Glomerular visceral epithelial cell (primary cell): ENCODE results near the gene MAFG.
A peak's percentile ranks its signal among the peaks of the same experiment; 100 is the strongest.
"Not testable (repeated sequence)": the region's sequence is repeated elsewhere in the genome, so short reads cannot be mapped to it uniquely, and the experiment has no call there.

Experiments
- DNase-seq: peaks from one replicate; pipeline ENCODE4 v3.0.0-alpha.2; 2016; ENCODE audit errors: extremely low spot score

MAFG gene

DNA sequence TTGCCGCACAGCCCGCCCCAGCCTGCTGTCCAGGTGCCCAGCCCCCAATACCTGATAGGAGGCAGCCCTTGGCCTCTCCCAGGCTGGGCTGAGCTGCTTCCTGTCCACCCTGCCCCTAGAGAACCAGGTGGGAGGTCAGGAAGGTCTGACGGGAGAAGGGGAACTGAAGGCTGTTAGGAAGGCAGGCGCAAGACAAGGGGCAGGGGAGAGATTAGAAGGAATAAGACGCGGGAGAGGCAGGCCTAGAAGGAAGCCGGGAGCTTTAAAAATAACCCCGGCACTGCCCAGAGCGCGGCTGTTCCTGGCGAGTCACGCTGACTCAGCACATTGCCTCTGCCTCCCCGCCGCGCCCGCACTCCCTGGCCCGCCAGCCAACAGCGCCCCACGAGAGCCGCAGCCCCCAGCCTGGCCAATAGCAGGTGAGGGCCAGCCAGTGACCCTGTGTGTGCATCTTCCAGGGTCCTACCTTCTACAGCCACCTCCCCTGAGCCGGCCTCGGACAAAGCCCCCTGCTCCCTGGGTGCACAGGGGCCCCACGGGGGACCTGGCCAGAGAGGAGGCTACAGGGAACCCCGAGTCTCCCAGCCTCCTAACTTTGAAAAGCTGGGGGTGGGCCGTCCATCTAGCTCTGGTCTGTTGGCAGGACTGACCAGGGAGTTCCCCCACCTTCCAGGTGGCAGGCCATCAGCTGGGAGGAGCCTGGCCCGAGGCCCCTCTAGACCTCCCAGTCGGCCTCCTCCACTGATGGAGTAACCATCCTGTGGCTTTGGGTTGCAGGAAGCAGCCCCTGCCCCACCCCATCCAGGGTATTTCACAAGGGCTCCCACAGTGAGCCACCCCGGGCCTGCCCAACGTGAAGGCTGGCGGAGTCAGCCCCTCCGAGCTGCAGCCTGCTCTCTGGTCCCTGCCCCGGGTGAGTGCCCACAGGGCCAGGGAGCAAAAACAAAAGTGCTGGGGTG is 4.0 kb downstream of the MAFG start:
- peak; percentile 83 for DNase-seq

GRCh38 chr17:81922566-81923301 is 4.8 kb downstream of the MAFG start:
- no peak for DNase-seq

- no peak for DNase-seq
Observed at GRCh38 chr17:81921996-81922565, 5.5 kb downstream of the MAFG start.

DNA sequence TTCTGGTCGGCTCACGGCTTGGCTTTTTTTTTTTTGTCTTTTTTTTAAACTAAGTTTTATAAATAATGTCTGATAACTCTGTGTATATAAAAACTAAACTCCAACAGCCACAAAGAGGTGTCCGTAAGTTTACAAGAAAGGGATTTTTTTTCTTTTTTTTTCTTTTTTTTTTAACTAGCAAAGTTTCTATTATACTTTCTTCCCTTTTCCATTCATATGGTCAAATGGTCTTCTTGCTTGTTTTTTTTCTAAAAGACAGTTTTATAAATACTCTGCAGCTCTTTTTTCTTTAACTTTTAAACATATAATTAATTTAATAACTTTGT is 6.0 kb downstream of the MAFG start:
- no peak for DNase-seq

GRCh38 chr17:81920612-81921536 is 6.7 kb downstream of the MAFG start:
- no peak for DNase-seq

GRCh38 chr17:81918832-81919545 is 8.5 kb downstream of the MAFG start:
- no peak for DNase-seq

DNA sequence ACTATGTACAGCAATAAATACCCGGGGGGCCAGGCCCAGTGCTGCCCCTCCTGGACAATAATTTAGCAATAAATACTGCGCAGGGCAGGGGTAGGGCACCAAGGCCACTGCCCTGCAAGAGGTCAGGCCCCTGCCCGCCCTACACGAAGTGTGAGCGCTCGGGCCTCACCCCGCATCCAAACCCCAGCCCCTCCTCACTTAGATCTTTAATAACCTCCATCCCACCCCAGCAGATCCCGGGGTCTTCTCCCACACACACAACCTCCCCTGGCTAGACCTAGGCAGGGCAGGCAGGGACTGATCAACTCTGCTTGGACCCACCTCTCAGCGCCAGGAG is 9.2 kb downstream of the MAFG start:
- not testable (repeated sequence) for DNase-seq

- DNase-seq, result peak; percentile 85
Observed at GRCh38 chr17:81917565-81918332, 9.8 kb downstream of the MAFG start, which contains the start of gene SIRT7. Gene SIRT7, minus strand, starts transcription at chr17:81918176. Its CDS starts 45 bp downstream, at chr17:81918131.

GRCh38 chr17:81916234-81917001 is 11.1 kb downstream of the MAFG start:
- DNase-seq, result peak; percentile 72

DNA sequence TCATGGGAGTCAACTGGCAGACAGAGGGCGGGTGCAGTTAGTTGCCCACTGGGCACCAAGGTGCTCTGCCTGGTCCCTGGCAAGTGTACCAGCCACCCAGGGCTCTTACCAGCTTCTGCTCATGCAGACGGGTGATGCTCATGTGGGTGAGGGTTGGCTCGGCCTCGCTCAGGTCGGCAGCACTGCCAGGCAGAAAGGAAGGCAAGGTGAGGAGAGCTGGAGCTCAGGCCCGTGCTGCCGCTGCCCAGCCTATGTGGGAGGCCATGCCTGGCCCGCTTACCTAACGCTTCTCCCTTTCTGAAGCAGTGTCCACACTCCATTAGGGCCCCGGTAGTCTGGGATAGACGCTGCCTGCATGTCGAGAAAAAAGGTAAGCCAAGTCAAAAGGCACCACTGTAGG is 12.2 kb downstream of the MAFG start:
- DNase-seq, result no peak

GRCh38 chr17:81914103-81914850 is 13.3 kb downstream of the MAFG start:
- DNase-seq, result no peak

DNA sequence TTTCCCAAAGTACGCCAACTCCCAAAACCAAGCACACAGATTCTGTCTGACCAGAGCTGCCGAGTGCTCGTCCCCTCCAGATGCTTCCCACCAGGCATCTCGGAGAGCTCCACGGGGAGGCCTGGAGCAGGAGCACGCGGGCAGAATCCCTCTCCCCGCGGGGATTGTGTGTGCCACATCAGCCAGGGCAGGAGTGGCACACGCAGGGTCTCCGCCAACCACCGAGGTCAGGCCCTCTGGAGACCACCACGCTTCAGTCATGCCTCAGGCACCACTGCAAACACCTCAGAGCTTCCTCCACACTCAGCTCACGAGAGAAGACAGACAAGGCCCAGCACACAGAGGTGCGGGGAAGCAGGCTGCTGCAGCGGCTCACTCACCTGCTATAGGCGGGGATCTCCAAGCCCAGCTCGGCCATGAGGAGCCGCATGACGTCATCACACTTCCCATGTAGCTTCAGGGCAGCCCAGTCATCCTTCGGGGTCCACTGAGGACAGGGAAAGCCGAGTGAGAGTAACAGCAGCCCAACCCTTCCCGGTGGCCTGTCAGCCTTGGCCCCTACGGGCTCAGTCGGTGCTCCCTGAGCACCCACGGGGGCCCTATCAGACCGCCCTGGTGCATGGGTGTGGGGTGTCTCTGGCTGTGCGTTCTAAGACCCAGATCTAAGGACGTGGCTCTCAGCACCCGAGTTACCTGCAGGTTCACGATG is 14.0 kb downstream of the MAFG start:
- DNase-seq, result no peak

DNA sequence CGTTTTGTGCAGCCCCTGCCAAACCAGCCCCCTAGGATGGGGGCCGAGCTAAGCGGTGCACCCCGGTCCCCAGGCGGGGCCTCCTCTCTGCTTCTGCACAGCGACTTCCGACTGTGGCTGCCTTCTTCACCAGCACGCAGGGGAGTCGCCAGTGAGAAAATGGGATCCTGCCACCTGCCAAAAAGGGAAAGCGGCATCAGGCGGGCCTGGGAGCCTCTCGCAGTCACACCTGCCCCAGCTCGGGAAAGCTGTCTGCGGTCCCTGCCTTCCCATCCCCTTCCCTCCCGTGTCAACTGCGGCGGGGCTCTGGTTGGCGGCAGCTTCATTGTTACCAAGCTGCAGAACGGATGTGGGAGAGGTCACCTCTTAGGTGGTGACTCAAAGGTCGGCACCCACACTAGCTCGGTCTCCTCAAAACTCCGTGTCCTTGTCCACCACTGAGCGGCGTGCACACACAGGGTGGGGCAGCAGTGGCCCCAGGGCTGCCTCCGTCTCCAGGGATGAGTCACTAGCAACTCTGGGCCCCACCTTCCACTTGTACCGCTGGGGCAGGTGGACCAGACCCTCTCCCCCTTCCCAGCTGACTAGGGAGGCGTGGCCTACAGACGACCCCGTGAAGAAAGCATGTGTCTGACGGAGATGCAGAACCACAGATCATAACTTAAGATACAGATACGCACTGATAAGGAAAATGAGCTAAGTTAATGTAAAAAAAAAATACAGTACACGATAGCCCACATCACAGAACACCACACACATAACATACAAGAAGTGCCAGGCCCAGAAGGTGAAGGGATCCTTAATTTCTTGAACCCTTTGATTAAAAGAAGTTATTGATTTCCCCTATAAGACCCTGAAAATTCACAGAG is 14.9 kb downstream of the MAFG start:
- no peak for DNase-seq

- DNase-seq, result no peak
Observed at GRCh38 chr17:81911969-81912368, 15.6 kb downstream of the MAFG start.

- DNase-seq, result peak; percentile 90
Observed at GRCh38 chr17:81911277-81911961, 16.1 kb downstream of the MAFG start, which contains the start of gene PCYT2. Gene PCYT2, minus strand, starts transcription at chr17:81911399. Its CDS starts 44 bp downstream, at chr17:81911355.

DNA sequence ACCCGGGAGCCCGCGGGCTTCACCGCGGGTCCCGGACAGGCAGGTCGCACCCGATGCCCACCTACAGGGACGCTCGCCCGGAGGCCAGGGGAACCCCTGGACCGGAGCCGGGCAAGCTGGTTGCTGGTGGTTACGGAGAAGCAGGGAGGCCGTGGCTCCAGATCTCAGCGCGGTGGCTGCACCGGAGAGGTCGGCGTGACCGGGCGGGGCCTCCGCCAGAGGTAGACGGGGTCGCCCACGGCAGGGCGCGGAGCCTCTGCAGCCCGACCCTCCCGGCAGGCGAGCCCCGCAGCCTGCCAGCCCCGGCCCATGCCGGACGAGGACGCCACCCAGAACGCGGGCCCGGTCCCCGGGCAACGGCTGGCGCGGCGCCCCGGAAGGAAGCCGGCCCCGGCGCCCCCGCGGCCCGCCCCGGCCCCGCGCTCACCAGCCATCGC is 16.7 kb downstream of the MAFG start:
- no peak for DNase-seq
